SK-N-SH (cell line): ENCODE results near the gene ACTR1A. TPM values are rescaled to one million over a fixed set of nuclear protein-coding genes. Genes with fewer than 3 reads are reported as not detected.

Experiments used
- CTCF ChIA-PET: fragments of 300-600, 350-600 bp; formaldehyde crosslinking; extraction: SDS; loops from one replicate; lab custom pipeline; 2021; lab: Yijun Ruan, JAX
- POLR2A ChIA-PET: fragments of 350-600 bp; sonication (Branson Sonifier 250); formaldehyde crosslinking; extraction: SDS; loops from one replicate; lab custom pipeline; 2020; ENCODE audit warnings: antibody characterized with exemption, inconsistent platforms; lab: Yijun Ruan, JAX
- DNase-seq: peaks from one replicate; pipeline ENCODE4 v3.0.0; 2012
- H2AFZ ChIP-seq: fragments of 200-600 bp; sonication (generic); 2 replicates; pipeline ENCODE4 v1.8.1; 2016; ENCODE audit warnings: antibody characterized with exemption, mild to moderate bottlenecking, low read depth
- H3F3A ChIP-seq: fragments of 200-600 bp; sonication (generic); replicated peaks from 2 replicates; pipeline ENCODE3; 2016; ENCODE audit warnings: antibody characterized with exemption, mild to moderate bottlenecking; ENCODE audit not compliant: insufficient read depth
- H3K27ac ChIP-seq, 2 experiments: fragments of 200-500 bp in 1 of 2; fragments of 200-600 bp in 1 of 2; sonication (Bioruptor generic) in 1 of 2; sonication (generic), shearing (Covaris generic) in 1 of 2; 2 replicates each; pipeline versions ENCODE4 v1.5.1 to v1.6.1; 2014 to 2016; ENCODE audit warnings: low read depth in 2 of 2, inconsistent platforms in 1 of 2, low read length in 1 of 2, mild to moderate bottlenecking in 1 of 2, mixed read lengths in 1 of 2
- H3K27me3 ChIP-seq: fragments of 200-600 bp; sonication (generic), shearing (Covaris generic); 2 replicates; pipeline ENCODE4 v1.6.1; 2016; ENCODE audit warnings: mixed run types; ENCODE audit not compliant: insufficient read depth
- H3K36me3 ChIP-seq, 2 experiments: fragments of 200-500 bp in 1 of 2; fragments of 200-600 bp in 1 of 2; sonication (Bioruptor generic) in 1 of 2; sonication (generic) in 1 of 2; replicated peaks in 1 of 2; 2 replicates each; pipeline versions ENCODE3 to v1.5.1; 2014 to 2016; ENCODE audit warnings: low read length in 1 of 2, mild to moderate bottlenecking in 1 of 2; ENCODE audit not compliant: insufficient read depth in 2 of 2, control insufficient read depth in 1 of 2
- H3K4me1 ChIP-seq, 2 experiments: fragments of 200-500 bp in 1 of 2; fragments of 200-600 bp in 1 of 2; sonication (Bioruptor generic) in 1 of 2; sonication (generic), shearing (Covaris generic) in 1 of 2; 2 replicates each; pipeline versions ENCODE4 v1.5.1 to v1.6.1; 2014 to 2016; ENCODE audit warnings: low read depth in 1 of 2, low read length in 1 of 2, mixed run types in 1 of 2; ENCODE audit not compliant: insufficient read depth in 2 of 2, control insufficient read depth in 1 of 2
- H3K4me2 ChIP-seq: fragments of 200-600 bp; sonication (generic), shearing (Covaris generic); 2 replicates; pipeline ENCODE4 v1.6.1; 2017; ENCODE audit warnings: mixed run types
- H3K4me3 ChIP-seq, 2 experiments: fragments of 200-500 bp in 1 of 2; fragments of 200-600 bp in 1 of 2; sonication (Bioruptor generic) in 1 of 2; sonication (generic), shearing (Covaris generic) in 1 of 2; 2 replicates each; pipeline versions ENCODE4 v1.5.1 to v1.8.1; 2014 to 2016; ENCODE audit warnings: low read depth in 2 of 2, inconsistent platforms in 1 of 2, low read length in 1 of 2, mild to moderate bottlenecking in 1 of 2, mixed read lengths in 1 of 2, moderate library complexity in 1 of 2
- H3K79me2 ChIP-seq: fragments of 200-600 bp; sonication (generic); 2 replicates; pipeline ENCODE4 v1.8.1; 2017; ENCODE audit warnings: mild to moderate bottlenecking; ENCODE audit not compliant: insufficient read depth
- H3K9ac ChIP-seq: fragments of 200-600 bp; sonication (generic); 2 replicates; pipeline ENCODE4 v1.6.1; 2017; ENCODE audit warnings: mixed run types
- H3K9me2 ChIP-seq: fragments of 200-600 bp; sonication (generic); 2 replicates; pipeline ENCODE4 v1.6.1; 2017; ENCODE audit warnings: mixed run types
- H3K9me3 ChIP-seq: fragments of 200-600 bp; sonication (generic); 2 replicates; pipeline ENCODE4 v1.6.1; 2017; ENCODE audit warnings: mixed run types, mild to moderate bottlenecking, moderate library complexity
- H4K20me1 ChIP-seq: fragments of 200-600 bp; sonication (generic); 2 replicates; pipeline ENCODE4 v1.6.1; 2017; ENCODE audit warnings: mild to moderate bottlenecking, mixed run types; ENCODE audit not compliant: insufficient read depth
- ELF1 ChIP-seq: IDR thresholded peaks from 2 replicates; pipeline ENCODE4 v1.4.0; 2012
- EP300 ChIP-seq, 2 experiments: IDR thresholded peaks; 2 replicates each; pipeline versions ENCODE4 v1.4.0 to v1.6.1; 2012; ENCODE audit warnings: borderline replicate concordance in 1 of 2, low read depth in 1 of 2, low read length in 1 of 2
- EZH2phosphoT487 ChIP-seq: fragments of 200-600 bp; sonication (generic); IDR thresholded peaks from 2 replicates; pipeline ENCODE4 v1.6.1; 2017; ENCODE audit warnings: low read depth, mixed run types, mild to moderate bottlenecking, antibody characterized with exemption, moderate library complexity, borderline replicate concordance
- FOSL2 ChIP-seq: IDR thresholded peaks from 2 replicates; pipeline ENCODE4 v1.4.0; 2012; ENCODE audit warnings: low read depth, mild to moderate bottlenecking, moderate library complexity, borderline replicate concordance
- FOXJ3 ChIP-seq: sonication (generic); formaldehyde crosslinking; IDR thresholded peaks from 2 replicates; pipeline ENCODE4 v1.5.1; 2020; ENCODE audit warnings: mild to moderate bottlenecking, missing genetic modification reagents
- GABPA ChIP-seq: IDR thresholded peaks from 2 replicates; pipeline ENCODE4 v1.4.0; 2012; ENCODE audit warnings: low read depth, mild to moderate bottlenecking
- MEF2A ChIP-seq: IDR thresholded peaks from 2 replicates; pipeline ENCODE4 v1.4.0; 2012; ENCODE audit warnings: low read depth, borderline replicate concordance
- NRF1 ChIP-seq: IDR thresholded peaks from 2 replicates; pipeline ENCODE4 v1.6.1; 2012; ENCODE audit warnings: low read depth, mild to moderate bottlenecking, low read length
- PBX3 ChIP-seq: IDR thresholded peaks from 2 replicates; pipeline ENCODE4; 2012
- POLR2AphosphoS5 ChIP-seq: IDR thresholded peaks from 2 replicates; pipeline ENCODE4 v1.6.1; 2012; ENCODE audit warnings: low read depth, low read length
- RAD21 ChIP-seq: IDR thresholded peaks from 2 replicates; pipeline ENCODE4 v1.6.1; 2012; ENCODE audit warnings: mild to moderate bottlenecking, low read length
- RCOR1 ChIP-seq: fragments of 150-350 bp; IDR thresholded peaks from 2 replicates; pipeline ENCODE4 v1.6.1; 2017; ENCODE audit warnings: antibody characterized with exemption, low read length
- SIN3A ChIP-seq: IDR thresholded peaks from 2 replicates; pipeline ENCODE4 v1.6.1; 2012; ENCODE audit warnings: low read depth, mild to moderate bottlenecking, low read length, moderate library complexity, borderline replicate concordance
- TAF1 ChIP-seq: IDR thresholded peaks from 2 replicates; pipeline ENCODE4 v1.6.1; 2012; ENCODE audit warnings: low read depth, mild to moderate bottlenecking, low read length, moderate library complexity, borderline replicate concordance
- TCF12 ChIP-seq: IDR thresholded peaks from 2 replicates; pipeline ENCODE4 v1.4.0; 2012
- TEAD4 ChIP-seq: IDR thresholded peaks from 2 replicates; pipeline ENCODE4 v1.4.0; 2012; ENCODE audit warnings: mild to moderate bottlenecking, borderline replicate concordance; ENCODE audit not compliant: insufficient read depth
- WGBS: methylation state at CpG from one replicate; pipeline ENCODE4 v1.1.6; 2017; ENCODE audit warnings: low lambda C conversion rate; 5-methylcytosine and 5-hydroxymethylcytosine counted together
- polyA plus RNA-seq, 3 experiments: library from polyadenylated mRNA; depleted of rRNA; stranded (reverse); fragments of >200 nt; gene quantifications; 2 replicates each; pipeline ENCODE4 v1.2.3, GENCODE V29; 2012
- TF ChIP-seq, protein P1 (sequence below): fragments of 200-600 bp; sonication (generic); IDR thresholded peaks from 2 replicates; pipeline ENCODE4 v1.6.1; 2017; ENCODE audit warnings: antibody characterized with exemption, mild to moderate bottlenecking, moderate library complexity

Gene ACTR1A
- polyA plus RNA-seq, 1 of the 3 experiments (the other 2 are of a cell fraction) = 106 TPM

DNA sequence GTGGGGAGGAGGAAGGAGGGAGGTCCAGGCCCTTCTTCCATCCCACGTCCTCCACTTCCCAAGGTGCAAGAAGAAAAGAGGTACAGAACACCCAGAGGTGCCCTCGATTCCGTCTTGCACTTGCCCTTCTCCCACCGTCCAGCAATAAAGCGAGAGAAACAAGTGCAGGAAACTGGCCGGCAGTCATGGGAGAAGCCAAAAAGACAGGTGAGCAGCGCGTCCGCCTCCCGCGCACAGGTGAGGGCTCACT lies 52.5 kb downstream of the ACTR1A start:
- Histone ChIP-seq H2AFZ (peak overlapping the region; percentile 96), H3F3A (peaks cover 16% of the 10 kb centered on the region), H3K9ac (peak overlapping the region; percentile 49; the same call in 1 of the 2 replicates), H3K9me2 (no peaks in the 10 kb centered on the region), H3K4me1 (peaks cover 0 to 10% of the 10 kb centered on the region in 2 experiments; a peak in 2 of 4 replicates), H3K4me3 (peak overlapping the region; percentile 62 to 71), H3K27ac (peak overlapping the region in 1 of 2 experiments; percentile 66; a peak in 2 of 4 replicates), H3K9me3 (no peaks in the 10 kb centered on the region), H4K20me1 (no peaks in the 10 kb centered on the region), H3K27me3 (no peaks in the 10 kb centered on the region), H3K4me2 (peak overlapping the region; percentile 80), H3K79me2 (no peaks in the 10 kb centered on the region), H3K36me3 (no peaks in the 10 kb centered on the region)
- CTCF ChIA-PET = interaction anchor here (0.8 to 5.3 kb wide), 10 partner anchors 9 to 56 kb away, joined by 3 to 25 read pairs (median 4); partner anchors contain the start of genes CUEDC2, FBXL15 and SUFU
- POLR2A ChIA-PET = interaction anchor here (0.6 to 4.3 kb wide), 6 partner anchors 11 to 135 kb away, joined by 4 to 27 read pairs (median 6); partner anchors contain the start of genes CUEDC2 and FBXL15
- TF ChIP-seq ELF1 (no peak), EP300 (IDR thresholded peaks at IDR 0.05; ENCODE audit: borderline replicate concordance in 1 of 2, low read depth in 1 of 2, low read length in 1 of 2) (no peak), MEF2A (no peak), FOSL2 (no peak), TEAD4 (no peak), PBX3 (no peak), RAD21 (no peak), SIN3A (no peak), EZH2phosphoT487 (no peak), TAF1 (no peak), TCF12 (no peak), RCOR1 (no peak), FOXJ3 (CRISPR knock-in tag) (no peak), POLR2AphosphoS5 (no peak), GABPA (no peak), NRF1 (no peak)
- TF ChIP-seq, protein P1, sequence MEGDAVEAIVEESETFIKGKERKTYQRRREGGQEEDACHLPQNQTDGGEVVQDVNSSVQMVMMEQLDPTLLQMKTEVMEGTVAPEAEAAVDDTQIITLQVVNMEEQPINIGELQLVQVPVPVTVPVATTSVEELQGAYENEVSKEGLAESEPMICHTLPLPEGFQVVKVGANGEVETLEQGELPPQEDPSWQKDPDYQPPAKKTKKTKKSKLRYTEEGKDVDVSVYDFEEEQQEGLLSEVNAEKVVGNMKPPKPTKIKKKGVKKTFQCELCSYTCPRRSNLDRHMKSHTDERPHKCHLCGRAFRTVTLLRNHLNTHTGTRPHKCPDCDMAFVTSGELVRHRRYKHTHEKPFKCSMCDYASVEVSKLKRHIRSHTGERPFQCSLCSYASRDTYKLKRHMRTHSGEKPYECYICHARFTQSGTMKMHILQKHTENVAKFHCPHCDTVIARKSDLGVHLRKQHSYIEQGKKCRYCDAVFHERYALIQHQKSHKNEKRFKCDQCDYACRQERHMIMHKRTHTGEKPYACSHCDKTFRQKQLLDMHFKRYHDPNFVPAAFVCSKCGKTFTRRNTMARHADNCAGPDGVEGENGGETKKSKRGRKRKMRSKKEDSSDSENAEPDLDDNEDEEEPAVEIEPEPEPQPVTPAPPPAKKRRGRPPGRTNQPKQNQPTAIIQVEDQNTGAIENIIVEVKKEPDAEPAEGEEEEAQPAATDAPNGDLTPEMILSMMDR = no peak
- DNase-seq = no peak
- 1% methylated on average over 11 of the region's 11 CpGs for WGBS
